Psoas muscle (tissue), 8 donors: ENCODE results near the gene FLT3. TPM values are rescaled to one million over a fixed set of nuclear protein-coding genes. Genes with fewer than 3 reads are reported as not detected.

Experiments
- ATAC-seq, 4 donors: fragments of 200-7000 bp; cut with Tn5 transposase; one replicate each; pipeline ENCODE4 v1.9.1; 2020; ENCODE audit warnings: moderate library complexity in 3 of 4, mild to moderate bottlenecking in 2 of 4
- DNase-seq, 2 donors: peaks; one replicate each; pipeline ENCODE4 v3.0.0-alpha.2; 2020
- H3K27ac ChIP-seq: fragments of 200-600 bp; one replicate; pipeline ENCODE4 v1.8.0; 2022
- H3K27me3 ChIP-seq, 3 donors: fragments of 200-600 bp in 1 of 3; one replicate each; pipeline versions ENCODE4 v1.6.1 to v1.8.0; 2013 to 2022; ENCODE audit warnings: low read length in 2 of 3, mild to moderate bottlenecking in 2 of 3, moderate library complexity in 1 of 3; ENCODE audit not compliant: insufficient read depth in 3 of 3
- H3K36me3 ChIP-seq, 2 donors: fragments of 200-600 bp in 1 of 2; one replicate each; pipeline versions ENCODE4 v1.6.1 to v1.8.0; 2013 to 2022; ENCODE audit warnings: low read depth in 1 of 2, mild to moderate bottlenecking in 1 of 2, moderate library complexity in 1 of 2; ENCODE audit not compliant: insufficient read depth in 1 of 2
- H3K4me1 ChIP-seq: fragments of 200-600 bp; one replicate; pipeline ENCODE4 v1.8.0; 2022
- H3K4me3 ChIP-seq: fragments of 200-600 bp; one replicate; pipeline ENCODE4 v1.8.0; 2022; ENCODE audit warnings: mild to moderate bottlenecking
- H3K9me3 ChIP-seq: fragments of 200-600 bp; one replicate; pipeline ENCODE4 v1.8.0; 2022
- CTCF ChIP-seq: fragments of 200-600 bp; IDR thresholded peaks from one replicate; pipeline ENCODE4 v1.8.0; 2022; ENCODE audit warnings: antibody characterized with exemption
- WGBS, 3 donors: extraction: QIAGEN DNeasy Blood & Tissue Kit; methylation state at CpG; one replicate each; pipeline versions ENCODE4 v1.1.6 to v1.1.7; 2013; 5-methylcytosine and 5-hydroxymethylcytosine counted together
- intact Hi-C, 2 donors: fragments of 100-400 bp; cut with DNase I; formaldehyde crosslinking; loops; one replicate each; pipeline versions ENCODE4 v1.11.0 to v1.14.2; 2022
- polyA plus RNA-seq, 3 donors: library from polyadenylated mRNA; stranded (reverse); fragments of 200-250 nt; gene quantifications; one replicate each; pipeline ENCODE4 v1.2.3, GENCODE V29; 2013
- total RNA-seq, 4 donors: library from RNA; stranded (reverse); fragmentation: NEBNext Ultra II Directional in 2 of 4; extraction: Animal tissue kit (Norgen Biotek cat#: 25700) in 2 of 4; gene quantifications; one replicate each; pipeline versions ENCODE4 v1.2.1 to v1.2.4, GENCODE V29; 2021 to 2023
- donor health status: healthy with polysubstance abuse.
- donor health status: DM: no; HTN: no; CAD: no; lungs with moderate emphysema.
- donor health status: Bipolar disorder and iron deficiency.
- donor health status: healthy.
- donor health status: DM: yes; HTN: yes; CAD: no.
- donor health status: DM: no; HTN: no; CAD: no.
- donor health status: DM: no; HTN: no; CAD: no.
- donor health status: DM: yes; HTN: yes; CAD: no.

The FLT3 gene
- total and polyA plus RNA-seq, 7 donors = 0.04 to 0.19 (median 0.06) TPM; not detected in 2

- Histone ChIP-seq H3K9me3 (no peaks in the 10 kb centered on the region), H3K27me3 (no peaks in the 10 kb centered on the region), H3K27ac (no peak overlapping the region), H3K4me3 (no peak overlapping the region), H3K36me3 (no peaks in the 10 kb centered on the region), H3K4me1 (no peaks in the 10 kb centered on the region)
- 71 to 79% (median 73%) methylated on average over 7 of the region's 7 CpGs for WGBS, 3 donors
- intact Hi-C loops = no loop called here
- no peak for TF ChIP-seq CTCF
- ATAC-seq (no peak), DNase-seq (no peak)
These were observed 52.5 kb downstream of the FLT3 start for GRCh38 chr13:28047757-28048388.

GRCh38 chr13:28046981-28047380 is 53.4 kb downstream of the FLT3 start:
- H3K27me3 ChIP-seq = no peaks in the 10 kb centered on the region
- 54 to 69% (median 55%) methylated on average over 4 of the region's 4 CpGs for WGBS, 3 donors

GRCh38 chr13:28045861-28046260 is 54.5 kb downstream of the FLT3 start:
- no peaks in the 10 kb centered on the region for H3K27me3 ChIP-seq
- no peak for TF ChIP-seq CTCF
- 31 to 51% (median 36%) methylated on average over 3 of the region's 3 CpGs for WGBS, 3 donors
- H3K27ac ChIP-seq = no peak overlapping the region
- intact Hi-C loops = no loop called here
- no peak overlapping the region for H3K4me3 ChIP-seq
- no peak for ATAC-seq
- H3K36me3 ChIP-seq = no peaks in the 10 kb centered on the region
- no peaks in the 10 kb centered on the region for H3K9me3 ChIP-seq
- H3K4me1 ChIP-seq = no peaks in the 10 kb centered on the region
- DNase-seq = no peak

More at GRCh38 chr13:28046981-28047380, 53.4 kb downstream of the FLT3 start:
- Histone ChIP-seq H3K36me3 (no peaks in the 10 kb centered on the region), H3K4me3 (no peak overlapping the region), H3K9me3 (no peaks in the 10 kb centered on the region), H3K4me1 (no peaks in the 10 kb centered on the region), H3K27ac (no peak overlapping the region)
- DNase-seq (no peak), ATAC-seq (no peak)
- no peak for TF ChIP-seq CTCF
- intact Hi-C loops = no loop called here

GRCh38 chr13:28044608-28045007 is 55.8 kb downstream of the FLT3 start:
- WGBS, 3 donors = 90 to 99% (median 91%) methylated on average over 2 of the region's 2 CpGs
- no peak for ATAC-seq
- no peak overlapping the region for H3K4me3 ChIP-seq
- intact Hi-C loops = no loop called here
- H3K27me3 ChIP-seq = no peaks in the 10 kb centered on the region
- H3K36me3 ChIP-seq = no peaks in the 10 kb centered on the region
- no peak for DNase-seq
- H3K27ac ChIP-seq = no peak overlapping the region
- H3K9me3 ChIP-seq = no peaks in the 10 kb centered on the region
- no peaks in the 10 kb centered on the region for H3K4me1 ChIP-seq
- TF ChIP-seq CTCF = no peak

GRCh38 chr13:28043224-28043623 is 57.2 kb downstream of the FLT3 start:
- Histone ChIP-seq H3K36me3 (no peaks in the 10 kb centered on the region), H3K27ac (no peak overlapping the region), H3K27me3 (no peaks in the 10 kb centered on the region), H3K9me3 (no peaks in the 10 kb centered on the region), H3K4me1 (no peaks in the 10 kb centered on the region), H3K4me3 (no peak overlapping the region)
- ATAC-seq = no peak
- intact Hi-C loops = no loop called here
- TF ChIP-seq CTCF = no peak
- DNase-seq = no peak
- 90 to 91% (median 91%) methylated on average over 4 of the region's 4 CpGs for WGBS, 3 donors
